ENCODE measurements around the gene COMMD1. TPM values are rescaled to one million over a fixed set of nuclear protein-coding genes. Genes with fewer than 3 reads are reported as not detected.

The COMMD1 gene
- total and polyA plus RNA-seq, 2 donors from 2014 or later: 38.5 to 99.4 TPM

GRCh38 chr2:62007555-62007954 is 102.1 kb downstream of the COMMD1 start:
- Histone ChIP-seq H3K9me3 (ENCODE audit: control insufficient read depth in 2 of 3, insufficient read depth in 1 of 3, low read length in 3 of 3) (no peaks in the 10 kb centered on the region), H3K4me3 (ENCODE audit: low read length in 3 of 3) (no peak overlapping the region), H3K4me1 (ENCODE audit: control insufficient read depth in 2 of 3, insufficient read depth in 2 of 3, low read depth in 1 of 3, low read length in 3 of 3) (peaks cover 0 to 16% (median 0%) of the 10 kb centered on the region in 3 donors), H3K27me3 (ENCODE audit: control insufficient read depth, insufficient read depth, low read length) (no peaks in the 10 kb centered on the region), H3K9ac (ENCODE audit: low read length in 3 of 3) (no peak overlapping the region), H3K36me3 (ENCODE audit: control insufficient read depth in 2 of 3, insufficient read depth in 3 of 3, low read length in 3 of 3) (no peaks in the 10 kb centered on the region), H3K27ac (ENCODE audit: low read depth in 2 of 2, low read length in 2 of 2) (no peak overlapping the region)
- TF ChIP-seq, protein P1, sequence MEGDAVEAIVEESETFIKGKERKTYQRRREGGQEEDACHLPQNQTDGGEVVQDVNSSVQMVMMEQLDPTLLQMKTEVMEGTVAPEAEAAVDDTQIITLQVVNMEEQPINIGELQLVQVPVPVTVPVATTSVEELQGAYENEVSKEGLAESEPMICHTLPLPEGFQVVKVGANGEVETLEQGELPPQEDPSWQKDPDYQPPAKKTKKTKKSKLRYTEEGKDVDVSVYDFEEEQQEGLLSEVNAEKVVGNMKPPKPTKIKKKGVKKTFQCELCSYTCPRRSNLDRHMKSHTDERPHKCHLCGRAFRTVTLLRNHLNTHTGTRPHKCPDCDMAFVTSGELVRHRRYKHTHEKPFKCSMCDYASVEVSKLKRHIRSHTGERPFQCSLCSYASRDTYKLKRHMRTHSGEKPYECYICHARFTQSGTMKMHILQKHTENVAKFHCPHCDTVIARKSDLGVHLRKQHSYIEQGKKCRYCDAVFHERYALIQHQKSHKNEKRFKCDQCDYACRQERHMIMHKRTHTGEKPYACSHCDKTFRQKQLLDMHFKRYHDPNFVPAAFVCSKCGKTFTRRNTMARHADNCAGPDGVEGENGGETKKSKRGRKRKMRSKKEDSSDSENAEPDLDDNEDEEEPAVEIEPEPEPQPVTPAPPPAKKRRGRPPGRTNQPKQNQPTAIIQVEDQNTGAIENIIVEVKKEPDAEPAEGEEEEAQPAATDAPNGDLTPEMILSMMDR (IDR thresholded peaks at IDR 0.05; ENCODE audit: borderline replicate concordance, extremely low read depth, insufficient read depth): no peak
- no peak for FAIRE-seq
- intact Hi-C loops (cut with DNase I): no loop called here
- no peak for DNase-seq

DNA sequence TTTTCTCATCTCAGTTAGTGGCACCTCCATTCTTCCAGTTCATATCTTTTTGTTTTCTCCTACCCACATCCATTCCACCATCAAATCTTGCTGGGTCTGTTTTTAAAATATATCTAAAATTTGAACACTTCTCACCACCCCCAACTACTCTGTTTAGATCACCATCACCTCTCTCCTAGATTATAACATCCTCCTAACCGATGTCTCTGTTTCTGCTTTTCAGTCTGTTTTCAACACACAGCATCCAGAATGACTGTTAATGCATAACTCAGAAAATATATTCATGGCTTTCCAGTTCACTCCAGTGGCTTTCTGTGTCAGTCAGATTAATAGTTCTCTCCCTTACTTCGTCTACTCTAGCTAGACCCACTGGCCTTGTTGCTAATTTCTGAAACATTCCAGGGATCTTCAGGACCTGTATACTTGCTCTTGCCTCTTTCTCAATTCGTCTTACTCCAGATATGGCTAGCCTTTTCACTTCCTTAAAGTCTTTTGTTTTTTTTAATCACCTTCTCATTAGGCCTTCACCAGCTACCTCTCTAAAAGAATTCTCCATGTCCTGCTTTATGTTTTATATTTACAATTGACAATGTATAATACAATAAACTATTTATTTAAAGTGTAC is 105.3 kb downstream of the COMMD1 start:
- DNase-seq (peak in 2 of 5 donors; percentile 36 to 42), FAIRE-seq (no peak)
- no peaks in the 10 kb centered on the region for H3K36me3 ChIP-seq (ENCODE audit: control insufficient read depth in 2 of 3, insufficient read depth in 3 of 3, low read length in 3 of 3)
- H3K4me3 ChIP-seq (ENCODE audit: low read length in 3 of 3): no peak overlapping the region
- no peaks in the 10 kb centered on the region for H3K9me3 ChIP-seq (ENCODE audit: control insufficient read depth in 2 of 3, insufficient read depth in 1 of 3, low read length in 3 of 3)
- TF ChIP-seq, protein P1 (IDR thresholded peaks at IDR 0.05; ENCODE audit: borderline replicate concordance, extremely low read depth, insufficient read depth): no peak
- peaks cover 0 to 16% (median 5%) of the 10 kb centered on the region in 3 donors for H3K4me1 ChIP-seq (ENCODE audit: control insufficient read depth in 2 of 3, insufficient read depth in 2 of 3, low read depth in 1 of 3, low read length in 3 of 3)
- H3K9ac ChIP-seq (ENCODE audit: low read length in 3 of 3): no peak overlapping the region
- no peaks in the 10 kb centered on the region for H3K27me3 ChIP-seq (ENCODE audit: control insufficient read depth, insufficient read depth, low read length)
- H3K27ac ChIP-seq (ENCODE audit: low read depth in 2 of 2, low read length in 2 of 2): peak overlapping the region in 1 of 2 donors; percentile 44
- intact Hi-C loops (cut with DNase I): no loop called here

GRCh38 chr2:62013641-62014040 is 108.2 kb downstream of the COMMD1 start:
- Histone ChIP-seq H3K9ac (ENCODE audit: low read length in 3 of 3) (no peak overlapping the region), H3K4me1 (ENCODE audit: control insufficient read depth in 2 of 3, insufficient read depth in 2 of 3, low read depth in 1 of 3, low read length in 3 of 3) (peaks cover 0 to 16% (median 5%) of the 10 kb centered on the region in 3 donors), H3K36me3 (ENCODE audit: control insufficient read depth in 2 of 3, insufficient read depth in 3 of 3, low read length in 3 of 3) (no peaks in the 10 kb centered on the region), H3K27me3 (ENCODE audit: control insufficient read depth, insufficient read depth, low read length) (no peaks in the 10 kb centered on the region), H3K27ac (ENCODE audit: low read depth in 2 of 2, low read length in 2 of 2) (no peak overlapping the region), H3K9me3 (ENCODE audit: control insufficient read depth in 2 of 3, insufficient read depth in 1 of 3, low read length in 3 of 3) (no peaks in the 10 kb centered on the region), H3K4me3 (ENCODE audit: low read length in 3 of 3) (no peak overlapping the region)
- FAIRE-seq: no peak
- DNase-seq: no peak
- intact Hi-C loops (cut with DNase I): no loop called here
- TF ChIP-seq, protein P1 (IDR thresholded peaks at IDR 0.05; ENCODE audit: borderline replicate concordance, extremely low read depth, insufficient read depth): no peak

Data from kidney (tissue), 14 donors.